Stimulated activated memory B cell treated with anti-CD40 and anti-IgM and Interleukin-4, amounts not matched to agents 10 μg/mL and 1 μg/mL and 100 μg/mL, for 72 hours (primary cell): ENCODE measurements around the gene GPN3.
A peak's percentile ranks its signal among the peaks of the same experiment; 100 is the strongest.
"Not testable (repeated sequence)": the region's sequence is repeated elsewhere in the genome, so short reads cannot be mapped to it uniquely, and the experiment has no call there.

Experiments
- ATAC-seq: fragments of 150-1000 bp; cut with Tn5 transposase; 2 replicates; pipeline ENCODE4 v1.10.0; 2021
- H3K27ac Mint-ChIP-seq: one replicate; pipeline ENCODE4 v1.8.0; 2022; ENCODE audit warnings: mild to moderate bottlenecking, mixed read lengths
- H3K27me3 Mint-ChIP-seq: one replicate; pipeline ENCODE4 v1.8.0; 2022; ENCODE audit warnings: mixed read lengths
- H3K36me3 Mint-ChIP-seq: one replicate; pipeline ENCODE4 v1.8.0; 2022; ENCODE audit warnings: mixed read lengths
- H3K4me1 Mint-ChIP-seq: one replicate; pipeline ENCODE4 v1.8.0; 2022; ENCODE audit warnings: mixed read lengths
- H3K4me3 Mint-ChIP-seq: one replicate; pipeline ENCODE4 v1.8.0; 2022; ENCODE audit warnings: mild to moderate bottlenecking, moderate library complexity, mixed read lengths
- H3K9me3 Mint-ChIP-seq: one replicate; pipeline ENCODE4 v1.8.0; 2022; ENCODE audit warnings: mixed read lengths

GPN3 gene

DNA sequence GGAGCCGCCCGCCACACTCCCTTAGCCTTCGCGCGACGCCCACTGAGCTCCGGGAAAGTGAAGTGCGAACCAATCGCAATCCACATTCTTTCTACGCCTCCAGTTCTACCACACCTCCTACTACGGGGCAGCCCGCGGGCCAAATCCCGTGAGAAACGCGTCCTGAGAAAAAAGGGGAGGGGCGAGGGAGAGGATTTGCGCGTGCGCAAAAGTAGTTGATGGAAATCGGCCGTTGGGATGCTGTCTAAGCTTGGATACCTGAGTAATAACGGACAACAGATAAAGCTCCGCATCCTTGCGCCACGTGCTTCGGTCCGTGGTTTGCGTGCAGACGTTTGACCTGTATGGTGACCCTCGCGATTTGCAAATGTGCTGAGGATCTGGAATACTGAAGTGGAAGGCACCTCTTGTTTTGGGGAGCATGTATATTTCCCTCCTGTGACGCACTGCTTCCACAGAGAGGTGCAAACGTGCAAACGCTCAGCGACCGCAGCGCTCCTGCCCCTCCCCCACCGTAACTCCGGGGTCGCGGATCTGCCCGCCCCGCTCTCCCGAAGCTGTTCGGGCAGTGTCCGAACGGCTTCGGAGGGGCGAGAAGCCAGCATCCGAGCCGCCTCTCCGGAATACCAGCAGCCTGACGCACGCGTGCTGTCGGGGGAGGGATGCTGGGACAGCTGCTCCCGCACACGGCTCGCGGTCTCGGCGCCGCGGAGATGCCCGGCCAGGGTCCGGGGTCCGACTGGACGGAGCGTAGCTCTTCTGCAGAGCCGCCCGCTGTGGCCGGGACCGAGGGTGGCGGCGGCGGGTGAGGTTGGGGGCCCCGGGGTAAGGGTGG is at the start of gene GPN3, which contains the start of gene FAM216A:
TSS of gene GPN3 (minus strand) at position 44 of the 835 bp plus-strand sequence. CDS start 54 bp downstream, outside the sequence.
TSS of gene FAM216A (plus strand) at position 632 of the 835 bp plus-strand sequence. CDS start at position 663, 31 bp downstream.
- Mint-ChIP-seq H3K36me3 (peaks cover 11% of the 10 kb centered on the region), H3K9me3 (no peaks in the 10 kb centered on the region), H3K27me3 (no peaks in the 10 kb centered on the region), H3K4me1 (peaks cover 36% of the 10 kb centered on the region), H3K27ac (peak within 1 kb of the TSS; percentile 86), H3K4me3 (peak within 1 kb of the TSS; percentile 93)
- ATAC-seq = peak; percentile 93

DNA sequence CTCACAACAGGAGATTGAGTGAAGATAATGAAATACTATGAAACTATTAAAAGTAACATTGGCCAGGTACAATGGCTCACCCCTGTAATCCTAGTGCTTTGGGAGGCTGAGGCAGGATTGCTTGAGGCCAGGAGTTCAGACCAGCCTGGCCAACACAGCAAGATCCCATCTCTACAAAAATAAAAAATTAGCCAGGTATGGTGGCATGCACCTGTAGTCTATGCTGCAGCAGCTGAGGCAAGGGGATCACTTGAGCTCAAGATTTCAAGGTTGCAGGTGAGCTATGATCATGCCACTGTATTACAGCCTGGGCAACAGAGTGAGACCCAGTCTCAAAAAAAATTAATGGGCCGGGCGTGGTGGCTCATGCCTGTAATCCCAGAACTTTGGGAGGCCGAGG is 48.9 kb upstream of the GPN3 start:
- no peaks in the 10 kb centered on the region for H3K36me3 Mint-ChIP-seq
- H3K9me3 Mint-ChIP-seq = no peaks in the 10 kb centered on the region
- no peaks in the 10 kb centered on the region for H3K4me1 Mint-ChIP-seq
- no peaks in the 10 kb centered on the region for H3K27me3 Mint-ChIP-seq
- ATAC-seq = no peak
- no peak overlapping the region for H3K27ac Mint-ChIP-seq
- no peak overlapping the region for H3K4me3 Mint-ChIP-seq

DNA sequence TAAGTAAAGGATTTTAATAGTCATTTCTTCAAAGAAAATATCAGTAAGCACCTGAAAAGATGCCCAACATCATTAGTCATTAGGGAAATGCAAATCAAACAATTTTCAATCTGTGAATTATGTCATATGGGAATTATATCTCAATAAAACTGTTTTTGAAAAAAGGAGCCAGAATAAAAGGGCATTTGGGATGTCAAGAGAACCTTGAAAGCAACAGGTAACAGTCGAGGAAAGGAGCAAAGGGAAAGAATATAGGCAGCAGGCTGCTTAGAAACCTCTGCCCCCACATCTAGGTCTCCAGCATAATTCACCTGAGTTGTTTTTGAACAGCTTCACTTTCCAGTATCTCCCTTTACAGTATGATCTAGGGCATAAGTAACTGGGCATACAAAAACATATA is 46.3 kb upstream of the GPN3 start:
- H3K4me3 Mint-ChIP-seq = no peak overlapping the region
- no peak for ATAC-seq
- H3K36me3 Mint-ChIP-seq = no peaks in the 10 kb centered on the region
- H3K4me1 Mint-ChIP-seq = no peaks in the 10 kb centered on the region
- no peaks in the 10 kb centered on the region for H3K9me3 Mint-ChIP-seq
- no peaks in the 10 kb centered on the region for H3K27me3 Mint-ChIP-seq
- no peak overlapping the region for H3K27ac Mint-ChIP-seq

DNA sequence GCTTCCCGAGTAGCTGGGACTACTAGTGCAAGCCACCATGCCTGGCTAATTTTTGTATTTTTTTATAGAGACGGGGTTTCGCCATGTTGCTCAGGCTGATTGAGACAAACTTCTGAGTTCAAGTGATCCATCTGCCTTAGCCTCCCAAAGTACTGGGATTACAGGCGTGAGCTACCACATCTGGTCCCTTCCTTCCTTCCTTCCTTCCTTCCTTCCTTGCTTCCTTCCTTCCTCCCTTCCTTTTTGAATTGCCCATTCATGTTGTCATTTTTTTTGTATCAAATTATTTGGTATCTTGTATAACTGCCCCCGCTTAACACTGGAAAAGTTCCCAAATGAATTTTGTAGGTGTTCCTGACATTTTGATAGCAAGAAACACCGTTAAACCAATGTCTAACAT is 45.8 kb upstream of the GPN3 start:
- ATAC-seq = no peak
- Mint-ChIP-seq H3K4me1 (no peaks in the 10 kb centered on the region), H3K27me3 (no peaks in the 10 kb centered on the region), H3K36me3 (no peaks in the 10 kb centered on the region), H3K27ac (no peak overlapping the region), H3K4me3 (no peak overlapping the region), H3K9me3 (no peaks in the 10 kb centered on the region)

DNA sequence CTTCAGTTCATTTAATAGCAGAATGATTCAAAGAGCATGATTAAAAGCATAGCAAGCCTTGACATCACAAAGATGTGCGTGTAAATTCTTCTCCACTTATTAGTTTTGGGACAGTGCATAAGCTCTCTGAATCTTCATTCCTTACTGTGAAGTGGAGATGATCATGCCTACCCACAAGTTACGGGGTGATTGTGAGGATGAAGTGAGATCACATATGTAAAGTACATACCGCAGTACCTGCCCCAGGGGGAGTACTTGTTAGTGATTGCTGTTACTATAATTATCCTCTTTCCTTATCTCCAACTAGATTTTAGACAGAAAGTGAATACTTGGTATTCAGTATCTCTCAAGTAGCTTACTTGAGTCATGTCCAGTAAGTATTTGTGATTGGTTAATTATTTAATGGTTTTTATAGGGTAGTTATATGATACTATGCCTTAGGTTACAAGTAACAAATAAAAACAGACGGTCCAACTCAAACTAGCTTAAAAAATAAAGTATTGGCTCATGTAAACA is 40.1 kb upstream of the GPN3 start:
- ATAC-seq = no peak
- Mint-ChIP-seq H3K27ac (no peak overlapping the region), H3K4me3 (no peak overlapping the region), H3K9me3 (no peaks in the 10 kb centered on the region), H3K4me1 (no peaks in the 10 kb centered on the region), H3K27me3 (no peaks in the 10 kb centered on the region), H3K36me3 (no peaks in the 10 kb centered on the region)

DNA sequence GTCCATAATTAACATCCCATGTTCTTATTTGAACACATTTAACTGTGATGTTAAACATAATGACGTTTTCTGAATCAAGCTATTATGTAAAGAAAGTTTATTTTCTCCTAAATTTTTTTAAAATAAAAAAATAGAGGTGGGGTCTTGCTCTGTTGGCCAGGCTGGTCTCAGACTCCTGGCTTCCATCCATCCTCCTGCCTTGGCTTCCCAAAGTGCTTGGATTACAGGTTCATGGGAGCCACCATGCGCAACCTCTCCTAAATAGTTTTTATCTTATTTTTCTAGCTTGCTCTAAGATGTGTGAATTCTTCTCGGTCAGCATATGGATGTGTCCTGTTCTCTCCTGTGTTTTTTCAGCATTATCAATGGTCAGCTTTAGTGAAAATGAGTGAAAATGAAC is 37.3 kb upstream of the GPN3 start:
- ATAC-seq = no peak
- H3K4me1 Mint-ChIP-seq = peaks cover 18% of the 10 kb centered on the region
- H3K27me3 Mint-ChIP-seq = no peaks in the 10 kb centered on the region
- H3K9me3 Mint-ChIP-seq = no peaks in the 10 kb centered on the region
- no peak overlapping the region for H3K27ac Mint-ChIP-seq
- H3K36me3 Mint-ChIP-seq = no peaks in the 10 kb centered on the region
- no peak overlapping the region for H3K4me3 Mint-ChIP-seq

DNA sequence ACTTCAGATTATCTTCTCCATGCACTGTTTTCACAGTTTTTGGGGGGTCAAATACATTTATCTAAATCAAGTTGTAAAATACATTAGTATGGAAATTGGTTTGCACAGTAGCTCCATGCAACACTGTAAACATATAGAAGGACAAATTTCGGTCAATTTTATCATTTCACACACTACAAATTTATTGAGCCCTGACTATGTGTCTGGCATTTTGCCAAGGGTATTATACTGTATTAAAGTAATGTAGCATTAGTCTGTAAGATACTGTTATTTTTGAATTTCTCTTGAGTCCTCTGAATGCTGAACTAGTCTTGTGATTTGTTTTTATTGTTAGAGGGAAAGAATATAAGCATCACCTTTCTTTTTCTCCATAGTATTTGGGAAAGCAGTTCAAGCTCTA is 35.4 kb upstream of the GPN3 start:
- Mint-ChIP-seq H3K36me3 (peaks cover 6% of the 10 kb centered on the region), H3K27me3 (no peaks in the 10 kb centered on the region), H3K4me1 (peaks cover 28% of the 10 kb centered on the region), H3K9me3 (no peaks in the 10 kb centered on the region), H3K27ac (no peak overlapping the region), H3K4me3 (no peak overlapping the region)
- no peak for ATAC-seq

DNA sequence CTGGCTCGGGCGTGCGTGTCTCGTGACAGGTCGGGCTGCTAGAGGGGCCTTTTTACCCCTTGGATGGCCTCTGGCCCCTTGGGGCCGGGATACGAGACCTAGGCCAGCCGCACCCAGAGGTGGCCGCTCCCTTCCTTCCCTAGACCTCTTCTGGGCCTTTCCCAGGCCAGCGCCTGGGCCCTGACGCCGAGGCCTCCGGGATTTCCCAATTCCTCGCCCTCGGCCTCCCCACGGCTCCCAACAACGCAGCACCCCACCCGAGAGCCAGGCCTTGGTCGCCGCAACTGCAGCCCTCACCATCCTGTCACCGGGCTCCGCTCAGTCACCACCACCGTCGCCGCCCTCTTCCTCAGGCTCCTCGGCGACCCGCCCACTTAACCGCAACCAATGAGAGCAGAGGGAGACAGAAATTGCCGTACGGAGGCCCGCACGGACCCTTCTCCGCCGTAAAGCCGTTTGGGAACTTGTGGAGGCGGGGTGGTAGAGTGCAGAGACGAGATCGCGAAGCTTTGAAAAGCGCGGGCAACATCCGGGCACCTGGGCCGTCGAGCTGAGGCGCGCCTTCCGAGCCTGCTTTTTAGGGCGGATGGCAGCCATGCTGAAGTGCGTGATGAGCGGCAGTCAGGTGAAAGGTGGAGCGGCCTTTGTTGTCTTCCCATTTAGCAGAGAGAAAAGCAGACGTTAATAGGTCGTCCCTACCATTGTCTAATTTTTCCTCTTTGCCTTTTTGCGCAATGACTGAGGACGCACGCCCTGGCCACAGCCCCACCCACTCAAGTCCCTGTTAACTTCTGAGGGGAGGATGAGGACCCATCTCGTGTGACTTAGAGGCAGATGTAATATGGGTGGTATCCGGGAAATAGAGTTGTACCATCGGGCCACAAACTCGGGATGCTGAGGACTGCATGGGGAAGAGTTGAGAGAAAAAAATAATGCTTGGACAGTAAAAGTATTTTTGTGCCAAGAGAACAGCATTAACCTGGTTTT is 34.0 kb upstream of the GPN3 start, which contains the start of the genes RAD9B and VPS29:
TSS of gene RAD9B (plus strand) at position 580 of the 987 bp plus-strand sequence. CDS start at position 587, 7 bp downstream.
TSS of gene VPS29 (minus strand) at position 360 of the 987 bp plus-strand sequence. CDS start at position 300, 60 bp downstream.
- Mint-ChIP-seq H3K36me3 (peaks cover 6% of the 10 kb centered on the region), H3K4me1 (peaks cover 28% of the 10 kb centered on the region), H3K27me3 (no peaks in the 10 kb centered on the region), H3K9me3 (no peaks in the 10 kb centered on the region), H3K4me3 (peak within 1 kb of the TSS; percentile 90), H3K27ac (peak within 1 kb of the TSS; percentile 87)
- ATAC-seq = peak; percentile 99

DNA sequence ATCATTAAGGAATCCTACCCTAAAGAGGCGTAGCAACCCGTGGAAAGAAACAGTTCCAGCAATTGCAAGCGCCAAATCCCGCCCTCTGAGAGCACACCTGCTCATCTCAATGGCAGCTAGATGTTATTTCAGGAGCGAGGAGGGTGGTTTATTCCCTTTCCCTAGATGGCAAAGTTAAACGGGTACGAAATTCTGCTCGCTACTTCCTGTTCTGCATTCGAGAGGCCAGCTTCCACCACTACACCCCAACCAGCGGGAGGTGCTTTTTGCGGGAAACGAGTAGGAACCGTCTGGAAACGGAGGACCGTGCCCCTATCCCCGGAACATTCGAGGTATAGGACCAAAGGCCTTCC is 33.3 kb upstream of the GPN3 start:
- H3K9me3 Mint-ChIP-seq = no peaks in the 10 kb centered on the region
- peaks cover 6% of the 10 kb centered on the region for H3K36me3 Mint-ChIP-seq
- peak; percentile 1 for ATAC-seq
- H3K4me1 Mint-ChIP-seq = peaks cover 28% of the 10 kb centered on the region
- H3K27me3 Mint-ChIP-seq = no peaks in the 10 kb centered on the region
- peak overlapping the region; percentile 90 for H3K4me3 Mint-ChIP-seq
- peak overlapping the region; percentile 87 for H3K27ac Mint-ChIP-seq

DNA sequence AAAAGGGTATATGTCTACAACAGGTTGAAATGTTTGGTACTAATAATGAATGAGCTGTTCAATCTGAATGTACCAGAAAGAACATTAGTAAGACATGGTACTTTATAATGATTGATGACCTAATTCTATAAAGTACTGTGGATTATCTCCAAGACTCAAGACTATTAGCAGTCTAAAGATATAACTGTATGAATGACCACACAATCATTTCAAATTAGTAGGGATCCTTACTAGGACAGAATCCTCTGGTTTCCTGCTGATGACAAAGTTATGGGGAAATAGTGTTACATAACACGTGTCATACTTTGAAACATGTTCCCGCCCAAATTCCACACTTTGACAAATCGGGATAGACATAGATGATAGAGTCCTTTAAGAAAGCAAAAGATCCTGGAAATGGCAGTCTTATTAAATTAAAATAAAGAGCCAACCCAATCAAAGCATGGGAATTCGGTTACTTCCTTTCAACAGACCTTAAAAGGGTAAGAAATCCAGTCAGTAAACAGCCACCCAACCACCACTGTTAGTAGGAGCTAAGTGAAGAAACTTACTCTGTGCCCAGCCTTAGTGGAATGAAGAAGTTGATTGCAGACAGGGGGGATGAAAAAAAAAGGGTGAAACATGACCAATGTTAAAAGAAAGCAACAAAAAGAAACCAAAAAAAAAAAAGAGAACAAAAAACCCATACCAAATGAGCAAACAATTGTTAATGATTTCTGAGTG is 31.1 kb upstream of the GPN3 start:
- Mint-ChIP-seq H3K4me3 (no peak overlapping the region), H3K27ac (peak overlapping the region; percentile 54), H3K36me3 (peaks cover 13% of the 10 kb centered on the region), H3K27me3 (no peaks in the 10 kb centered on the region), H3K4me1 (peaks cover 28% of the 10 kb centered on the region), H3K9me3 (no peaks in the 10 kb centered on the region)
- no peak for ATAC-seq

DNA sequence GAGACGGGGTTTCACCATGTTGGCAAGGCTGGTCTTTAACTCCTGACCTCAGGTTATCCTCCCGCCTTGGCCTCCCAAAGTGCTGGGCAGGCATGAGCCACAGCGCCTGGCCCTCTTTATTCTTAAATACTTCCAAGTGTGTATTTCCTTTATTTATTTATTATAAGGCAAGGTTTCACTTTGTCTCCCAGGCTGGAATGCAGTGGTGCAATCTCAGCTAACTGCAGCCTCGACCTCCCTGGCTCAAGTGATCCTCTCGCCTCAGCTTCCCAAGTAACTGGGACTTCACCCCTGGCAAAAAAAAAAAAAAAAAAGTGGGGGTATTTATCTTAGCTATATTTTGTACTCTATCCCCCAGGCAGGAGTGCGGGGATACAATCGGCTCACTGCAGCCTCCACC is 7.4 kb upstream of the GPN3 start:
- H3K9me3 Mint-ChIP-seq = no peaks in the 10 kb centered on the region
- H3K36me3 Mint-ChIP-seq = peaks cover 19% of the 10 kb centered on the region
- H3K4me1 Mint-ChIP-seq = peaks cover 9% of the 10 kb centered on the region
- H3K27me3 Mint-ChIP-seq = no peaks in the 10 kb centered on the region
- no peak overlapping the region for H3K4me3 Mint-ChIP-seq
- H3K27ac Mint-ChIP-seq = no peak overlapping the region
- ATAC-seq = no peak

DNA sequence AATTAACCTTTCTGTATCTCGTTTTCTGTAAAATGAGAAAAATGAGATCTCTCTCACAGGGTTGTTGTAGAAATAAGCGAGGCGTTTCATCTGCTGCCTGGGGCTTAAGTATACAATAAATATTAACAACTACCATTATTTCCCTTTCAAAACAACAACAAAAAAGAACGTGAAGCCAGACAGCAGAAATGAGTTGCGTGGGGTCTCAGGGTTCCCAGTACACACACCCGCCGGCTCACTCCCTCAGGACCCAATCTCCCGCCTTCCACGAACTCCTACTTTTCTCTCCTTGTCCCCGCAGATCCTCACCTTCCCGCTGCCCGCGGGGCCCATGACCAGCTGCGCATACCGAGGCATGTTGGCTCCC is 227 bp downstream of the GPN3 start:
- peak overlapping the region; percentile 86 for H3K27ac Mint-ChIP-seq
- H3K36me3 Mint-ChIP-seq = peaks cover 11% of the 10 kb centered on the region
- peaks cover 36% of the 10 kb centered on the region for H3K4me1 Mint-ChIP-seq
- peak overlapping the region; percentile 93 for H3K4me3 Mint-ChIP-seq
- no peaks in the 10 kb centered on the region for H3K9me3 Mint-ChIP-seq
- no peaks in the 10 kb centered on the region for H3K27me3 Mint-ChIP-seq
- no peak for ATAC-seq

DNA sequence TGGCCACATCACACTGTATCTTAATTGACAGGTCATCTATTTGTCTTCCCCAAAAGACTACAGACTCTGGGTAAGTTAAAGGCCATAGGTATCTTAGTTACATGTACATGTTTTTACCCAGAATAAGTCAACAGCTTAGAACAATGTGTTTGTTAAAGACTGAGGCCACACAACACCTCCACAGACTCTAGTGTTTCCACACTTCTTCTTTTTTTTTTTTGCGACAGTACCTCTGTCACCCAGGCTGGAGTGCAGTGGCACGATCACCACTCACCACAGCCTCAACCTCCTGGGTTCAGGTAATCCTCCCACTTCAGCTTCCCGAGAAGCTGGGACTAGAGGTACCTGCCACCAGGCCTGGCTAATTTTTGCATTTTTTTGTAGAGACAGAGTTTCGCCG is 1.3 kb downstream of the GPN3 start:
- Mint-ChIP-seq H3K27me3 (no peaks in the 10 kb centered on the region), H3K9me3 (no peaks in the 10 kb centered on the region), H3K27ac (no peak overlapping the region), H3K36me3 (peaks cover 18% of the 10 kb centered on the region), H3K4me1 (peaks cover 44% of the 10 kb centered on the region), H3K4me3 (peak overlapping the region; percentile 93)
- no peak for ATAC-seq

DNA sequence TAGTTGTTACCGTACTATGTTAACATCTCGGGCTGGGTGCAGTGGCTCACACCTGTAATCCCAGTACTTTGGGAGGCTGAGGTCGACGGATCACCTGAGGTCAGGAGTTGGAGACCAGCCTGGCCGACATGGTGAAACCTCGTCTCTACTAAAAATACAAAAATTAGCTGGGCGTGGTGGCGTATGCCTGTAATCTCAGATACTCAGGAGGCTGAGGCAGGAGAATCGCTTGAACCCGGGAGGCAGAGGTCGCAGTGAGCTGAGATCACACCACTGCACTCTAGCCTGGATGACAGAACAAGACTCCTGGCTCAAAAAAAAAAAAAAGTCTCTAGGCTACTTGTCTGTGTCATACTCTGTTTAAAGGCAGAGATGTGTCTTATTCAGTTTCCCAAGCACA is 2.3 kb downstream of the GPN3 start:
- H3K9me3 Mint-ChIP-seq, H3K27me3 Mint-ChIP-seq, ATAC-seq, H3K27ac Mint-ChIP-seq, H3K4me3 Mint-ChIP-seq: not testable (repeated sequence)
- Mint-ChIP-seq H3K36me3 (peaks cover 26% of the 10 kb centered on the region), H3K4me1 (peaks cover 39% of the 10 kb centered on the region)
